DND-41 (cell line): ENCODE data around the gene IQCM.

Experiments
- ATAC-seq: fragments of 200-7000 bp; cut with Tn5 transposase; 3 replicates; pipeline ENCODE4 v1.9.1; 2021; ENCODE audit warnings: low read depth; ENCODE audit not compliant: insufficient read depth
- DNase-seq: peaks from one replicate; pipeline ENCODE4 v3.0.0-alpha.2; 2020
- H2AFZ ChIP-seq: 2 replicates; pipeline ENCODE4 v1.6.0; 2012; ENCODE audit warnings: low read depth, low read length
- H3K27ac ChIP-seq: 2 replicates; pipeline ENCODE4 v1.5.1; 2012; ENCODE audit warnings: low read length, inconsistent platforms
- H3K27me3 ChIP-seq: fragments of 200-600 bp; sonication (generic); 2 replicates; pipeline ENCODE4 v1.6.0; 2012; ENCODE audit warnings: low read length, mild to moderate bottlenecking, inconsistent platforms; ENCODE audit not compliant: insufficient read depth, poor library complexity
- H3K36me3 ChIP-seq: 2 replicates; pipeline ENCODE4 v1.5.1; 2012; ENCODE audit warnings: low read length, inconsistent platforms; ENCODE audit not compliant: insufficient read depth
- H3K4me1 ChIP-seq: 2 replicates; pipeline ENCODE4 v1.5.1; 2012; ENCODE audit warnings: mild to moderate bottlenecking, low read length; ENCODE audit not compliant: insufficient read depth
- H3K4me2 ChIP-seq: 2 replicates; pipeline ENCODE4 v1.6.0; 2012; ENCODE audit warnings: mild to moderate bottlenecking, moderate library complexity, low read length, inconsistent platforms; ENCODE audit not compliant: insufficient read depth
- H3K4me3 ChIP-seq, 2 experiments: fragments of 200-600 bp in 1 of 2; shearing (Covaris generic) in 1 of 2; 2 replicates each; pipeline ENCODE4 v1.5.1; 2012 to 2016; ENCODE audit warnings: inconsistent platforms in 2 of 2, low read length in 2 of 2, mild to moderate bottlenecking in 2 of 2, low read depth in 1 of 2, moderate library complexity in 1 of 2
- H3K79me2 ChIP-seq: 2 replicates; pipeline ENCODE4 v1.6.0; 2012; ENCODE audit warnings: low read length, inconsistent platforms; ENCODE audit not compliant: insufficient read depth
- H3K9ac ChIP-seq: 2 replicates; pipeline ENCODE4 v1.6.0; 2012; ENCODE audit warnings: low read depth, mild to moderate bottlenecking, inconsistent platforms, low read length, moderate library complexity
- H3K9me3 ChIP-seq: 2 replicates; pipeline ENCODE4 v1.5.1; 2012; ENCODE audit warnings: low read length, moderate library complexity, mild to moderate bottlenecking, inconsistent platforms; ENCODE audit not compliant: insufficient read depth, severe bottlenecking
- H4K20me1 ChIP-seq: 2 replicates; pipeline ENCODE4 v1.6.0; 2012; ENCODE audit warnings: low read length; ENCODE audit not compliant: insufficient read depth
- EZH2 ChIP-seq: IDR thresholded peaks from 3 replicates; pipeline ENCODE4 v1.6.1; 2012; ENCODE audit warnings: borderline replicate concordance, low read depth, mild to moderate bottlenecking, moderate library complexity, low read length, inconsistent platforms; ENCODE audit not compliant: severe bottlenecking
- TF ChIP-seq, protein P1 (sequence below): IDR thresholded peaks from 2 replicates; pipeline ENCODE4 v1.5.1; 2012; ENCODE audit warnings: borderline replicate concordance, low read length, moderate library complexity, mild to moderate bottlenecking; ENCODE audit not compliant: poor library complexity, severe bottlenecking; ENCODE audit errors: extremely low read depth

IQCM gene, protein sequence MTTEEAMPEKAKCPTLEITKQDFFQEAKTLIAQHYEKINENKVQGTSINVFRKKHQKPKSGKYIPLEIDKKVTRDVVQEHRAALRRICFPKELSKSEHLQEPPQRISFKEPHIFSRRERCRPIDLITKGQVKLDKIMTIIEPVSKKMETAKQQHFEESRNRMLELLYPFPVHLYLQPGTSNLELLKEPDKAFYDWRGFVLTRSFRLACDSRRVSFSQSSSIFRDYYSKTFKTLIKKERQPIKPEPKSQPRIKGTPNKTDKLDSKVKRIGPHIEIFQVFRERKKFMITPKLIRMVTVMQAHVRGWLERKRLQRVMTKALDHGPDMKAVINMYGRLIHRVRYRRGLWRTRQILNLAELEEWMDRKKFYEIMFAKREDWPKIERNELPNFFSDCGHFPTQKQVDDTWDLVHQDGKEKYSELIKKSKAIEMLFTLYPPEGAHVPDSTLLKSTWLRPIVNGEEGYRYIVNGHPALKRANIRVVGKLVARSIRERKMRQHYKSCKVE

DNA sequence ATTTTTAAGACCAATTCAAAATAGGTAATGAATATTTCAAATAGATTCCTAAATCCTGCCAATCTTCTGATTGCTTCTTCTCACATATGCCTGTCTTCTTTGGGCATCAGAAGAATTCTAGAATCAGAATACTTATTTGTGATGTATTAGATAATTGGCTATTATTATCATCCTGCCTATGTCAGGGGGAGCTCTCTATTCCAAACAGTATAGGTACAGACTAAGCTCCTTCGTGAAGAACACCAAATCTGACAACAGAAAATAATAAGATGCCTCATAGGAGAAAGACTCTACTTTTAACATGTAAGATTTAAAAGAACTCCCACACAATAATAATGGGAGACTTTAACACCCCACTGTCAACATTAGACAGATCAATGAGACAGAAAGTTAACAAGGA is at the start of gene IQCM:
IQCM (minus strand) TSS at position 101 of the 400 bp plus-strand sequence. CDS start 73,152 bp downstream, outside the sequence.
- H3K4me2 ChIP-seq: no peak within 1 kb of the TSS
- ATAC-seq (no peak), DNase-seq (no peak)
- H3K79me2 ChIP-seq: no peaks in the 10 kb centered on the region
- H3K4me3 ChIP-seq: no peak within 1 kb of the TSS
- no peaks in the 10 kb centered on the region for H3K4me1 ChIP-seq
- TF ChIP-seq, protein P1, sequence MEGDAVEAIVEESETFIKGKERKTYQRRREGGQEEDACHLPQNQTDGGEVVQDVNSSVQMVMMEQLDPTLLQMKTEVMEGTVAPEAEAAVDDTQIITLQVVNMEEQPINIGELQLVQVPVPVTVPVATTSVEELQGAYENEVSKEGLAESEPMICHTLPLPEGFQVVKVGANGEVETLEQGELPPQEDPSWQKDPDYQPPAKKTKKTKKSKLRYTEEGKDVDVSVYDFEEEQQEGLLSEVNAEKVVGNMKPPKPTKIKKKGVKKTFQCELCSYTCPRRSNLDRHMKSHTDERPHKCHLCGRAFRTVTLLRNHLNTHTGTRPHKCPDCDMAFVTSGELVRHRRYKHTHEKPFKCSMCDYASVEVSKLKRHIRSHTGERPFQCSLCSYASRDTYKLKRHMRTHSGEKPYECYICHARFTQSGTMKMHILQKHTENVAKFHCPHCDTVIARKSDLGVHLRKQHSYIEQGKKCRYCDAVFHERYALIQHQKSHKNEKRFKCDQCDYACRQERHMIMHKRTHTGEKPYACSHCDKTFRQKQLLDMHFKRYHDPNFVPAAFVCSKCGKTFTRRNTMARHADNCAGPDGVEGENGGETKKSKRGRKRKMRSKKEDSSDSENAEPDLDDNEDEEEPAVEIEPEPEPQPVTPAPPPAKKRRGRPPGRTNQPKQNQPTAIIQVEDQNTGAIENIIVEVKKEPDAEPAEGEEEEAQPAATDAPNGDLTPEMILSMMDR: no peak
- no peak for TF ChIP-seq EZH2
- no peaks in the 10 kb centered on the region for H3K36me3 ChIP-seq
- H3K9ac ChIP-seq: no peak within 1 kb of the TSS
- H3K27ac ChIP-seq: no peak within 1 kb of the TSS
- no peaks in the 10 kb centered on the region for H3K27me3 ChIP-seq
- H2AFZ ChIP-seq: no peak within 1 kb of the TSS
- H3K9me3 ChIP-seq: no peaks in the 10 kb centered on the region
- H4K20me1 ChIP-seq: no peaks in the 10 kb centered on the region

DNA sequence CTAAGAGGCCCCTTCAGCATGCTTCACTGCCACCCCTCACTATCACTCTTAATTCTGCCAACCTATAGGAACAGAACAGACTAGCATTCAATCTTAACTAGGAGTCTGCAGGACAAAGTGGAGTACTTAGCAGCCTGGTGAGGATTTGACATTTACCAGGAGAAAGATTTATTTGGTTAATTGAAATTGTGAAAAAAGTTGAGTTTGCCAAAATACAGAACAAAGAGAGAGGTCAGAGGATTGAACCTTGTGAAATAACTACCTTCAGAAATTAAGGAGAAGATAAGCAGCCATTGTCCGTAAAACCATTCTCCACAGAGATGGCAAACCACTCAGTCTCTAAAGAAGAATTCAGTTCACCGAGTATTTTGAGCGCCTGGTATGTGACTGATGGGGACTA is 41.8 kb upstream of the IQCM start:
- ATAC-seq: no peak
- H3K79me2 ChIP-seq: no peaks in the 10 kb centered on the region
- no peak overlapping the region for H2AFZ ChIP-seq
- no peaks in the 10 kb centered on the region for H3K9me3 ChIP-seq
- no peaks in the 10 kb centered on the region for H3K4me1 ChIP-seq
- no peak overlapping the region for H3K4me3 ChIP-seq
- no peak overlapping the region for H3K9ac ChIP-seq
- no peak overlapping the region for H3K27ac ChIP-seq
- H4K20me1 ChIP-seq: no peaks in the 10 kb centered on the region
- H3K27me3 ChIP-seq: no peaks in the 10 kb centered on the region
- H3K36me3 ChIP-seq: no peaks in the 10 kb centered on the region
- no peak for DNase-seq
- no peak overlapping the region for H3K4me2 ChIP-seq
- no peak for TF ChIP-seq EZH2
- TF ChIP-seq, protein P1: no peak

DNA sequence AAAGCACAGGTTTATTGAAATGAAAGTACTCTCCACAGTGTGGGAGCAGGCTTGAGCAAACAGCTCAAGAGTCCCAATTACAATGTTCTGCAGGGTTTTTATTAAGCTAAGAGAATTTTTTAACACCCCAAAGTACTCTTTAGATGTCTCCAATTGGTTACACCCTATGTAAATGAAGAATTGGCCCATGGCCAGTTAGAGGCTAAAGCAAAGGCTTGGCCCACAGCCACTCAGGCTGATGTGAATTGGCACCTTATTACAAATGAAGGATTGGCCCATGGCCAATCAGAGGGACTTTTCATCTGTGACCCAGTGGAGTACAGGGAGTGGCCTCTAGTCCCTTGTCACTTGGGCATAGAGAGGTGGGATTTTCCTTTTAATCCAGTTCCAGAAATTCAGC is 30.1 kb upstream of the IQCM start:
- no peak overlapping the region for H3K4me2 ChIP-seq
- no peaks in the 10 kb centered on the region for H3K27me3 ChIP-seq
- no peaks in the 10 kb centered on the region for H4K20me1 ChIP-seq
- DNase-seq: no peak
- H2AFZ ChIP-seq: no peak overlapping the region
- no peak for TF ChIP-seq EZH2
- TF ChIP-seq, protein P1: no peak
- ATAC-seq: no peak
- no peak overlapping the region for H3K27ac ChIP-seq
- H3K9me3 ChIP-seq: no peaks in the 10 kb centered on the region
- no peaks in the 10 kb centered on the region for H3K4me1 ChIP-seq
- H3K9ac ChIP-seq: no peak overlapping the region
- H3K36me3 ChIP-seq: no peaks in the 10 kb centered on the region
- H3K4me3 ChIP-seq: no peak overlapping the region
- no peaks in the 10 kb centered on the region for H3K79me2 ChIP-seq

DNA sequence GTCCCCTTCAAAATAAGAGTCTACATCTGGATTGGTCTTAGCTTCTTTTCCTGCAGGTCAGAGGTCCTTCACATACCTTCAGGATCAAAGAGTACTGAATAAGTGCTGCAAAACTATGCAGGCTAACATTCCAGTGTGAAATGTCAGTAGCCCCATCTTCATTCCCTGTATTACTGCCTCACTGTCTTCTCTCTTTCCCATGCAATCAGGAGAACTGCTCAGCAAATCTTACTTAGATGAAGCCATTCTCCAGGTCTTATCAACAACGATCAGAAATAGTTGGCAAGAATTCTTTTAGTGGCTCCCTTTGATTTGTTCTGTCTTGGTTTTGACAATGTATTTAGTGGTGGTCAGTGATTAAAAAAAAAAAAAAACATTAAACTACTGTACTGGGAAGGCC is 26.0 kb upstream of the IQCM start:
- H2AFZ ChIP-seq: no peak overlapping the region
- H3K9ac ChIP-seq: no peak overlapping the region
- no peaks in the 10 kb centered on the region for H4K20me1 ChIP-seq
- ATAC-seq (no peak), DNase-seq (no peak)
- no peaks in the 10 kb centered on the region for H3K79me2 ChIP-seq
- no peaks in the 10 kb centered on the region for H3K27me3 ChIP-seq
- no peak overlapping the region for H3K4me3 ChIP-seq
- no peaks in the 10 kb centered on the region for H3K4me1 ChIP-seq
- no peaks in the 10 kb centered on the region for H3K36me3 ChIP-seq
- no peak overlapping the region for H3K27ac ChIP-seq
- H3K9me3 ChIP-seq: no peaks in the 10 kb centered on the region
- H3K4me2 ChIP-seq: no peak overlapping the region
- TF ChIP-seq EZH2: no peak
- TF ChIP-seq, protein P1: no peak
